ENCODE measurements around the gene ABCB8.

The ABCB8 gene

DNA sequence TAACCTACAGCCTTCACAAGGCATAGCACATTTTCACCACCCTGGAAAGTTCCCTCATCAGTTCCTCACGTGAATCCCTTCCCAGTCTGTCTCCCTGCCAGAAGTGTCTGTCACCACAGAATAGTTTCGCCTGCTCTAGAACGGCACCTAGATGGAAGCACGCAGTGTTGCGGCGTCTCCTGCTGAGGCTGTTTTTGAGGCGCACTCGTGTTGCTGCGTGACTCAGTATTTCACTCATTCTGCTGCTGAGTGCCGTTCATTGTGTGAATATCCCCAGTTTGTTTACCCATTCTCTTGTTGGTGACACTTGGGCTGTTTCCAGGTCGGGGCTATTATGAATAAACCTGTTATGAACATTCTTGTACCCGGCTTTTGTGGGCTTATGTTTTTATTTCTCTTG lies 24.7 kb upstream of the ABCB8 start:
- DNase-seq (ENCODE audit: low read depth) = peak; percentile 63
- H3K4me3 ChIP-seq (ENCODE audit: low read length) = no peak overlapping the region

DNA sequence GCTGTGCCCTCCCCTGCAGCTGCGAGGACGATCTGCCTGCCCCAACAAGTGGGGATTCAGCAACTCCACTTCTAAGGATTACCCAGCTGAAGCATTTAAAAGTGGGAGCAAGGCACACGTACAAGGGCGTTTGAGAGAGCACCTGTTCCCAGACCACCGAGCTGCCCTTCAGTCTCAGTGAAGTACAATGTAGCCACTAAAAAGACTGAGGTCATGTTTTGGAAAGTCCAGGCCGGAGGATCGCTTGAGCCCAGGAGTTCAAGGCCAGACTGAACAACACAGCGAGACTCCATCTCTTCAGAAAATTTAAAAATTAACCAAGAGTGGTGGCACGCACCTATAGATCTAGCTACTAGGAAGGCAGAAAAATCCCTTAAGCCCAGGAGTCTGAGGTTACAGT lies 22.7 kb upstream of the ABCB8 start:
- no peak for TF ChIP-seq CTCF (IDR thresholded peaks at IDR 0.05; ENCODE audit: insufficient read depth, low read depth, low read length, missing control alignments)
- no peak for DNase-seq (ENCODE audit: low read depth)
- no peak overlapping the region for H3K4me3 ChIP-seq (ENCODE audit: low read length)

More for the DNA sequence above, 24.7 kb upstream of the ABCB8 start:
- TF ChIP-seq CTCF (IDR thresholded peaks at IDR 0.05; ENCODE audit: insufficient read depth, low read depth, low read length, missing control alignments) = peak; percentile 24

DNA sequence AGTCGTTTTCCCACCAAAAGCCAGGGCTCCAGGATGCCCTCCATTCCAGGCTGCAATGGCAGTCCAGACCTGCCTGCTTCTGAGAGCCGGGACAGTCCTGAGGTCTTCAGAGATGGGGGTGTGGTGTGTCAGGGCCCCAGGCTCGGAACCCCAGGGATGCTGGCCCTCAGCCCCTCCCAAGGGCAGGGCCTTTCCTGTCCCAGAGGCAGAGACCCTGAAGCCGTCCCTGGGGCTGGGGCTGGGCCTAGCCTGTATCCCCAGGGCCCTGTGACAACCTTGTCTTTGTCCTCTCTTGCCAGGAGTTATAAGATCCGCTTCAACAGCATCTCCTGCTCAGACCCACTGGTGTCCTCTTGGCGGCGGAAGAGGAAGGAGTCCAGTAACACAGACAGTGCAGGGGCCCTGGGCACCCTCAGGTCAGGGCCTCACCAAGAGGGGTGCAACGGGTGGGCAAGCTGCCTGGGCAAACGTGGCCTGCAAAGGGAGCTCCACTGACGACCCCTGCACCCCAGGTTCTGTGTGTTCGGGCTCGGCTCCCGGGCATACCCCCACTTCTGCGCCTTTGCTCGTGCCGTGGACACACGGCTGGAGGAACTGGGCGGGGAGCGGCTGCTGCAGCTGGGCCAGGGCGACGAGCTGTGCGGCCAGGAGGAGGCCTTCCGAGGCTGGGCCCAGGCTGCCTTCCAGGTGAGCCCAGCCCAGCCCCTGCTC lies 21.5 kb upstream of the ABCB8 start:
- DNase-seq (ENCODE audit: low read depth) = no peak
- TF ChIP-seq CTCF (IDR thresholded peaks at IDR 0.05; ENCODE audit: insufficient read depth, low read depth, low read length, missing control alignments) = no peak
- no peak overlapping the region for H3K4me3 ChIP-seq (ENCODE audit: low read length)

- no peak for DNase-seq (ENCODE audit: low read depth)
- no peak for TF ChIP-seq CTCF (IDR thresholded peaks at IDR 0.05; ENCODE audit: insufficient read depth, low read depth, low read length, missing control alignments)
- no peak overlapping the region for H3K4me3 ChIP-seq (ENCODE audit: low read length)
These were observed 20.8 kb upstream of the ABCB8 start for GRCh38 chr7:151007469-151007898.

DNA sequence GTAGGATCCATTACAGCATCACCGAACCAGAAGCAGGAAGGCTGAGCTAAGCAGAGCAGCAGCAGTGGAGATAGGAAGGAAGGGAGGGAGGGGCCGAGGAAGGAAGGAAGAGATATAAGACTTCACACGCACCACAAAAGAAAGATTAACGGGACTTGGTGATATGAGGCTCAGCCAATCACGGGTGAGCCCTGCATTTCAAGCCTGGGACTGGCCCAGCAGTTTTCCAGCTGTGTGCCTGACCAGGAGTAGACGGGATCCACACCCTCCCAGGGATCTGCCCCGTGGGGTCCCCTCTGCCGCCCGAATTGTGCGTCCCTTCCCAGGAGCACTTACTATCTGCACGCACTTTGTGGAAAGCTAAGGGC lies 20.1 kb upstream of the ABCB8 start:
- no peak overlapping the region for H3K4me3 ChIP-seq (ENCODE audit: low read length)
- DNase-seq (ENCODE audit: low read depth) = no peak
- no peak for TF ChIP-seq CTCF (IDR thresholded peaks at IDR 0.05; ENCODE audit: insufficient read depth, low read depth, low read length, missing control alignments)

GRCh38 chr7:151008511-151009323 lies 19.5 kb upstream of the ABCB8 start:
- DNase-seq (ENCODE audit: low read depth) = peak; percentile 42

More at GRCh38 chr7:151008511-151009323, 19.5 kb upstream of the ABCB8 start:
- TF ChIP-seq CTCF (IDR thresholded peaks at IDR 0.05; ENCODE audit: insufficient read depth, low read depth, low read length, missing control alignments) = peak; percentile 60
- H3K4me3 ChIP-seq (ENCODE audit: low read length) = peak overlapping the region; percentile 15
